ENCODE data around the gene TUBAL3.

DNA sequence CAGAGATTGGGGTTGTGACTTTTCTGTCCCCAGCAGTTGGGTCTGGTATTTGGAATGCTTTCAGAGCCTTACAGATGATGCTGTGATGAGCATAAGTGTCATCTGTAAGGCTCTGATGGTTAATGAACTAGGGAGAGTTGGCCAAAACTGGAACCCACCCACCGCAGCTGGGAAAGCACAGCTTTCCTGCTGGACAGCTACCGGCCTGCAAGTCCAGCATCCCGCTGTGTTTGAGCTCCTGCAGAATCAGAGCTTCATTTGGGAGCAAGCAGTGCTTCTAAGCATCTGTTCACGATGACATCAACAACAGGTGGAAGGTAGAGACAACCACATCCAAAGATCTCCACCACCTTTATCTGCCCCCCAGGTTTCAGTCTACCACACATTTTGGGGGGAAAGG, 28.2 kb downstream of the TUBAL3 start:
- TF ChIP-seq CTCF (IDR thresholded peaks at IDR 0.05; ENCODE audit: low read depth, low read length): no peak
- TF ChIP-seq POLR2A (IDR thresholded peaks at IDR 0.05; ENCODE audit: extremely low read depth, insufficient read length): no peak

All from NB4 (cell line).